ENCODE measurements around the gene CACNA2D2.

DNA sequence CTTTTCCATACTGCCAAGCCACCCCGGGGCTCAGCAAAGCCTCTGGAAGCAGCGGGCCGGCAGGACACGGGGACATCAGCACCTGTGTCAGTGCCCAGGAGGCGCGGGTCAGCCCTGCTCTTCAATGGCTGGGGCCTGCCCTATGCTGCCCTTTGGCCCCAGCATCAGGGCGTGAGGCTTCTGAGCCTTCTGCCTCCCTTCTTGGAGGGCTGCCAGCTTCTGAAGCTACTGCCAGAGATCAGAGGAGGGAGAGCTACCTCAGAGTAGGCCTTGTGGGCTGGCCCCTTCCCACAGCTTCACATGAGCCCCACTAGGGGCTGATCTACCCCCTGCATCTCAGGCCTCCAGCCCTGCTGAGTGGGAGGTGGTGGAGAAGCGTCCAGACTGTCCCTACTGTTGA, 131.1 kb downstream of the CACNA2D2 start:
- TF ChIP-seq, protein P1, sequence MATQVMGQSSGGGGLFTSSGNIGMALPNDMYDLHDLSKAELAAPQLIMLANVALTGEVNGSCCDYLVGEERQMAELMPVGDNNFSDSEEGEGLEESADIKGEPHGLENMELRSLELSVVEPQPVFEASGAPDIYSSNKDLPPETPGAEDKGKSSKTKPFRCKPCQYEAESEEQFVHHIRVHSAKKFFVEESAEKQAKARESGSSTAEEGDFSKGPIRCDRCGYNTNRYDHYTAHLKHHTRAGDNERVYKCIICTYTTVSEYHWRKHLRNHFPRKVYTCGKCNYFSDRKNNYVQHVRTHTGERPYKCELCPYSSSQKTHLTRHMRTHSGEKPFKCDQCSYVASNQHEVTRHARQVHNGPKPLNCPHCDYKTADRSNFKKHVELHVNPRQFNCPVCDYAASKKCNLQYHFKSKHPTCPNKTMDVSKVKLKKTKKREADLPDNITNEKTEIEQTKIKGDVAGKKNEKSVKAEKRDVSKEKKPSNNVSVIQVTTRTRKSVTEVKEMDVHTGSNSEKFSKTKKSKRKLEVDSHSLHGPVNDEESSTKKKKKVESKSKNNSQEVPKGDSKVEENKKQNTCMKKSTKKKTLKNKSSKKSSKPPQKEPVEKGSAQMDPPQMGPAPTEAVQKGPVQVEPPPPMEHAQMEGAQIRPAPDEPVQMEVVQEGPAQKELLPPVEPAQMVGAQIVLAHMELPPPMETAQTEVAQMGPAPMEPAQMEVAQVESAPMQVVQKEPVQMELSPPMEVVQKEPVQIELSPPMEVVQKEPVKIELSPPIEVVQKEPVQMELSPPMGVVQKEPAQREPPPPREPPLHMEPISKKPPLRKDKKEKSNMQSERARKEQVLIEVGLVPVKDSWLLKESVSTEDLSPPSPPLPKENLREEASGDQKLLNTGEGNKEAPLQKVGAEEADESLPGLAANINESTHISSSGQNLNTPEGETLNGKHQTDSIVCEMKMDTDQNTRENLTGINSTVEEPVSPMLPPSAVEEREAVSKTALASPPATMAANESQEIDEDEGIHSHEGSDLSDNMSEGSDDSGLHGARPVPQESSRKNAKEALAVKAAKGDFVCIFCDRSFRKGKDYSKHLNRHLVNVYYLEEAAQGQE (tag by site-specific recombination; IDR thresholded peaks at IDR 0.05) = no peak
- TF ChIP-seq, protein P2, sequence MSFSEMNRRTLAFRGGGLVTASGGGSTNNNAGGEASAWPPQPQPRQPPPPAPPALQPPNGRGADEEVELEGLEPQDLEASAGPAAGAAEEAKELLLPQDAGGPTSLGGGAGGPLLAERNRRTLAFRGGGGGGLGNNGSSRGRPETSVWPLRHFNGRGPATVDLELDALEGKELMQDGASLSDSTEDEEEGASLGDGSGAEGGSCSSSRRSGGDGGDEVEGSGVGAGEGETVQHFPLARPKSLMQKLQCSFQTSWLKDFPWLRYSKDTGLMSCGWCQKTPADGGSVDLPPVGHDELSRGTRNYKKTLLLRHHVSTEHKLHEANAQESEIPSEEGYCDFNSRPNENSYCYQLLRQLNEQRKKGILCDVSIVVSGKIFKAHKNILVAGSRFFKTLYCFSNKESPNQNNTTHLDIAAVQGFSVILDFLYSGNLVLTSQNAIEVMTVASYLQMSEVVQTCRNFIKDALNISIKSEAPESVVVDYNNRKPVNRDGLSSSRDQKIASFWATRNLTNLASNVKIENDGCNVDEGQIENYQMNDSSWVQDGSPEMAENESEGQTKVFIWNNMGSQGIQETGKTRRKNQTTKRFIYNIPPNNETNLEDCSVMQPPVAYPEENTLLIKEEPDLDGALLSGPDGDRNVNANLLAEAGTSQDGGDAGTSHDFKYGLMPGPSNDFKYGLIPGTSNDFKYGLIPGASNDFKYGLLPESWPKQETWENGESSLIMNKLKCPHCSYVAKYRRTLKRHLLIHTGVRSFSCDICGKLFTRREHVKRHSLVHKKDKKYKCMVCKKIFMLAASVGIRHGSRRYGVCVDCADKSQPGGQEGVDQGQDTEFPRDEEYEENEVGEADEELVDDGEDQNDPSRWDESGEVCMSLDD (tag by site-specific recombination; IDR thresholded peaks at IDR 0.05) = no peak
- TF ChIP-seq, protein P3, sequence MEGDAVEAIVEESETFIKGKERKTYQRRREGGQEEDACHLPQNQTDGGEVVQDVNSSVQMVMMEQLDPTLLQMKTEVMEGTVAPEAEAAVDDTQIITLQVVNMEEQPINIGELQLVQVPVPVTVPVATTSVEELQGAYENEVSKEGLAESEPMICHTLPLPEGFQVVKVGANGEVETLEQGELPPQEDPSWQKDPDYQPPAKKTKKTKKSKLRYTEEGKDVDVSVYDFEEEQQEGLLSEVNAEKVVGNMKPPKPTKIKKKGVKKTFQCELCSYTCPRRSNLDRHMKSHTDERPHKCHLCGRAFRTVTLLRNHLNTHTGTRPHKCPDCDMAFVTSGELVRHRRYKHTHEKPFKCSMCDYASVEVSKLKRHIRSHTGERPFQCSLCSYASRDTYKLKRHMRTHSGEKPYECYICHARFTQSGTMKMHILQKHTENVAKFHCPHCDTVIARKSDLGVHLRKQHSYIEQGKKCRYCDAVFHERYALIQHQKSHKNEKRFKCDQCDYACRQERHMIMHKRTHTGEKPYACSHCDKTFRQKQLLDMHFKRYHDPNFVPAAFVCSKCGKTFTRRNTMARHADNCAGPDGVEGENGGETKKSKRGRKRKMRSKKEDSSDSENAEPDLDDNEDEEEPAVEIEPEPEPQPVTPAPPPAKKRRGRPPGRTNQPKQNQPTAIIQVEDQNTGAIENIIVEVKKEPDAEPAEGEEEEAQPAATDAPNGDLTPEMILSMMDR (tag by site-specific recombination; IDR thresholded peaks at IDR 0.05) = no peak
- TF ChIP-seq, protein P4, sequence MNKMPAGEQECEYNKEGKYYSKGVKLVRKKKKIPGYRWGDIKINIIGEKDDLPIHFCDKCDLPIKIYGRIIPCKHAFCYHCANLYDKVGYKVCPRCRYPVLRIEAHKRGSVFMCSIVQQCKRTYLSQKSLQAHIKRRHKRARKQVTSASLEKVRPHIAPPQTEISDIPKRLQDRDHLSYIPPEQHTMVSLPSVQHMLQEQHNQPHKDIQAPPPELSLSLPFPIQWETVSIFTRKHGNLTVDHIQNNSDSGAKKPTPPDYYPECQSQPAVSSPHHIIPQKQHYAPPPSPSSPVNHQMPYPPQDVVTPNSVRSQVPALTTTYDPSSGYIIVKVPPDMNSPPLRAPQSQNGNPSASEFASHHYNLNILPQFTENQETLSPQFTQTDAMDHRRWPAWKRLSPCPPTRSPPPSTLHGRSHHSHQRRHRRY (tag by site-specific recombination; IDR thresholded peaks at IDR 0.05) = no peak
- TF ChIP-seq REPIN1 (tag by site-specific recombination; IDR thresholded peaks at IDR 0.05; ENCODE audit: low read depth) (no peak), ZNF521 (tag by site-specific recombination; IDR thresholded peaks at IDR 0.05) (no peak), KLF8 (tag by site-specific recombination; IDR thresholded peaks at IDR 0.05) (no peak), ZNF138 (tag by site-specific recombination; IDR thresholded peaks at IDR 0.05; ENCODE audit: borderline replicate concordance) (no peak), ZNF777 (tag by site-specific recombination; IDR thresholded peaks at IDR 0.05; ENCODE audit: borderline replicate concordance) (no peak), MYNN (tag by site-specific recombination; IDR thresholded peaks at IDR 0.05; ENCODE audit: borderline replicate concordance) (no peak), PRDM2 (tag by site-specific recombination; IDR thresholded peaks at IDR 0.05; ENCODE audit: borderline replicate concordance) (no peak), ATF2 (tag by site-specific recombination; IDR thresholded peaks at IDR 0.05; ENCODE audit: low read depth) (no peak)

Measured in HEK293 (cell line).